OCI-LY3 (cell line): ENCODE data around the gene KRTAP22-1.

Source experiments
- EZH2phosphoT487 ChIP-seq: fragments of 200-600 bp; shearing (Covaris generic); IDR thresholded peaks from 2 replicates; pipeline ENCODE4 v1.6.1; 2018; ENCODE audit warnings: antibody characterized with exemption, mixed run types, low read depth
- TF ChIP-seq, protein P1 (sequence below): fragments of 200-600, 300-600 bp; sonication (generic); IDR thresholded peaks from 2 replicates; pipeline ENCODE4 v1.5.1; 2014; ENCODE audit warnings: antibody characterized with exemption, low read length, low read depth

GRCh38 chr21:30590297-30590696 lies 10.6 kb upstream of the KRTAP22-1 start, which contains the start of gene KRTAP22-2:
- TF ChIP-seq, protein P1, sequence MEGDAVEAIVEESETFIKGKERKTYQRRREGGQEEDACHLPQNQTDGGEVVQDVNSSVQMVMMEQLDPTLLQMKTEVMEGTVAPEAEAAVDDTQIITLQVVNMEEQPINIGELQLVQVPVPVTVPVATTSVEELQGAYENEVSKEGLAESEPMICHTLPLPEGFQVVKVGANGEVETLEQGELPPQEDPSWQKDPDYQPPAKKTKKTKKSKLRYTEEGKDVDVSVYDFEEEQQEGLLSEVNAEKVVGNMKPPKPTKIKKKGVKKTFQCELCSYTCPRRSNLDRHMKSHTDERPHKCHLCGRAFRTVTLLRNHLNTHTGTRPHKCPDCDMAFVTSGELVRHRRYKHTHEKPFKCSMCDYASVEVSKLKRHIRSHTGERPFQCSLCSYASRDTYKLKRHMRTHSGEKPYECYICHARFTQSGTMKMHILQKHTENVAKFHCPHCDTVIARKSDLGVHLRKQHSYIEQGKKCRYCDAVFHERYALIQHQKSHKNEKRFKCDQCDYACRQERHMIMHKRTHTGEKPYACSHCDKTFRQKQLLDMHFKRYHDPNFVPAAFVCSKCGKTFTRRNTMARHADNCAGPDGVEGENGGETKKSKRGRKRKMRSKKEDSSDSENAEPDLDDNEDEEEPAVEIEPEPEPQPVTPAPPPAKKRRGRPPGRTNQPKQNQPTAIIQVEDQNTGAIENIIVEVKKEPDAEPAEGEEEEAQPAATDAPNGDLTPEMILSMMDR, result no peak
- no peak for TF ChIP-seq EZH2phosphoT487
